Smooth muscle cell (in vitro differentiated cells): Measurements from ENCODE around the gene RABGAP1L. TPM values are rescaled to one million over a fixed set of nuclear protein-coding genes. Genes with fewer than 3 reads are reported as not detected.

ENCODE experiments used
- DNase-seq: peaks from one replicate; lab custom pipeline; 2025; ENCODE audit not compliant: unreplicated experiment; lab: John Stamatoyannopoulos, UW
- H2AFZ ChIP-seq: fragments of 200-600 bp; sonication (generic); 2 replicates; pipeline ENCODE4 v1.6.0; 2016; ENCODE audit warnings: antibody characterized with exemption, low read depth, mild to moderate bottlenecking
- H3F3A ChIP-seq: fragments of 200-600 bp; sonication (generic); 2 replicates; pipeline ENCODE4 v1.6.0; 2017; ENCODE audit warnings: antibody characterized with exemption, low read depth
- H3K27ac ChIP-seq: fragments of 200-600 bp; sonication (generic); 2 replicates; pipeline ENCODE4 v1.5.1; 2016; ENCODE audit warnings: low read depth, mild to moderate bottlenecking
- H3K27me3 ChIP-seq: fragments of 200-600 bp; sonication (generic); 2 replicates; pipeline ENCODE4 v1.6.1; 2016; ENCODE audit warnings: low read depth, mild to moderate bottlenecking
- H3K36me3 ChIP-seq: fragments of 200-600 bp; sonication (generic); 2 replicates; pipeline ENCODE4 v1.5.1; 2016; ENCODE audit warnings: low read depth
- H3K4me1 ChIP-seq: fragments of 200-600 bp; sonication (generic); 2 replicates; pipeline ENCODE4 v1.5.1; 2016; ENCODE audit warnings: low read depth
- H3K4me2 ChIP-seq: fragments of 200-600 bp; sonication (generic); 2 replicates; pipeline ENCODE4 v1.6.0; 2016; ENCODE audit warnings: mild to moderate bottlenecking
- H3K4me3 ChIP-seq: fragments of 200-600 bp; sonication (generic); 2 replicates; pipeline ENCODE4 v1.5.1; 2016; ENCODE audit warnings: mild to moderate bottlenecking
- H3K79me2 ChIP-seq: fragments of 200-600 bp; sonication (generic); 2 replicates; pipeline ENCODE4 v1.6.0; 2016; ENCODE audit warnings: low read depth, mild to moderate bottlenecking
- H3K9ac ChIP-seq: fragments of 200-600 bp; sonication (generic); 2 replicates; pipeline ENCODE4 v1.6.0; 2016; ENCODE audit warnings: low read depth
- H3K9me3 ChIP-seq: fragments of 200-600 bp; sonication (generic); replicated peaks from 2 replicates; pipeline ENCODE4 v1.5.1; 2016; ENCODE audit warnings: low read depth
- H4K20me1 ChIP-seq: fragments of 200-600 bp; sonication (generic); 2 replicates; pipeline ENCODE4 v1.6.0; 2016; ENCODE audit warnings: low read depth
- WGBS: methylation state at CpG from one replicate; pipeline ENCODE4 v1.1.7; 2016; ENCODE audit warnings: low lambda C conversion rate; 5-methylcytosine and 5-hydroxymethylcytosine counted together
- polyA plus RNA-seq: library from polyadenylated mRNA; unstranded; fragments of >200 nt; fragmentation: Nextera tagmentation; extraction: Ambion mirVana; gene quantifications from 2 replicates; pipeline ENCODE4 v1.2.1, GENCODE V29; 2016
- total RNA-seq: library from RNA; depleted of rRNA; stranded (reverse); fragments of >200 nt; gene quantifications from 2 replicates; pipeline ENCODE4 v1.2.3, GENCODE V29; 2014
- TF ChIP-seq, protein P1 (sequence below): fragments of 200-600 bp; sonication (generic); IDR thresholded peaks from 2 replicates; pipeline ENCODE4 v1.5.1; 2017; ENCODE audit warnings: borderline replicate concordance, mild to moderate bottlenecking, antibody characterized with exemption; ENCODE audit not compliant: insufficient read depth, poor library complexity, severe bottlenecking

RABGAP1L gene
- total and polyA plus RNA-seq, 2 experiments from 2014 or later = 4.8 to 24.7 TPM

DNA sequence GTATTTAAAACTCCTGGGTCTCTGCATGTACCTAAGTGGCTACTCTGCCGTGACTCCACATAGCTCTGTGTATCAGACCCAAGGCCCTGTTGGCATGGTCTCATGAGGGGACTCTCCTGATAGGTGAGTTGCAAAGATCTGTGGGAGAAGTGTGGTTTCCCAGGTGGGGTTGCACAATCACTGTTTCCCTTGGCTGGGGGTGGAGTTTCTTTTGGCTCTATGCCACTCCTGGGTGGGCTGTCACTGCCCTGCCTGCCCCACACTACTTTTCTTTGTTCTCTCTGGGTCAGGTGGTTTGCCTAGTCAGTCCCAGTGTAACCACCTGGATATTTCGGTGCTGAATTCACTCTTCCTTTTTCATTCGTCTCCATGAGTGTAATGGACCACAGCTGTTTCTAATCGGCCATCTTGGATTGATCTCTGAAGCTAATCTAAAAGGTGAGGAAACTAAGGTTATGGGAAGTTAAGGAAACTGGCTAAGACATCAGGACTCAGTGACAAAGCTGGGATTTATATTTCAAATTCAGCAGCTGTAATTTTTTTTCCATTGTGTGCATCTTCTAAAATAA, 743.3 kb downstream of the RABGAP1L start:
- 80% methylated on average over 4 of the region's 4 CpGs for WGBS

DNA sequence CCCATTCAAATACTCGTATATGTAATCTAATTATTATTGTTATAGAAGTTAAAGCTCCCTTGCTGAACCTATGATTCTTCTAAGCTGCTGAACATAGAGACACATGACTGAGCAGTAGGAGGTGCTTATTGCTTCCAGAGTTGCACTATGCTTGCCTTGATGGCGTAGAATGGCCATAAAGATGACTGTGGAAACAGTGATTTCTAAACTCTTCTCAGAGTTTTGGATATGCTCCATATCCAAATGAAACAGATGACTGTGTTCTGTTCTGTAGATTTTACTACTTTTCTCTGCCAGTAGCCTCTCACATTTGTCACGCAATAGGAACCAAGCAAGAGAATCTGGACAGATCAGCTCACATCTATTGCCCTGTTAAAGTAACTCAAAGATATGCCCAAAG, 752.3 kb downstream of the RABGAP1L start:
- Histone ChIP-seq H4K20me1 (no peaks in the 10 kb centered on the region), H3K79me2 (no peaks in the 10 kb centered on the region), H3K9me3 (no peaks in the 10 kb centered on the region), H3K4me2 (no peak overlapping the region), H3F3A (no peaks in the 10 kb centered on the region), H3K27me3 (no peaks in the 10 kb centered on the region), H3K9ac (no peak overlapping the region), H3K4me1 (no peaks in the 10 kb centered on the region), H3K36me3 (no peaks in the 10 kb centered on the region), H2AFZ (no peak overlapping the region), H3K4me3 (no peak overlapping the region), H3K27ac (no peak overlapping the region)
- TF ChIP-seq, protein P1, sequence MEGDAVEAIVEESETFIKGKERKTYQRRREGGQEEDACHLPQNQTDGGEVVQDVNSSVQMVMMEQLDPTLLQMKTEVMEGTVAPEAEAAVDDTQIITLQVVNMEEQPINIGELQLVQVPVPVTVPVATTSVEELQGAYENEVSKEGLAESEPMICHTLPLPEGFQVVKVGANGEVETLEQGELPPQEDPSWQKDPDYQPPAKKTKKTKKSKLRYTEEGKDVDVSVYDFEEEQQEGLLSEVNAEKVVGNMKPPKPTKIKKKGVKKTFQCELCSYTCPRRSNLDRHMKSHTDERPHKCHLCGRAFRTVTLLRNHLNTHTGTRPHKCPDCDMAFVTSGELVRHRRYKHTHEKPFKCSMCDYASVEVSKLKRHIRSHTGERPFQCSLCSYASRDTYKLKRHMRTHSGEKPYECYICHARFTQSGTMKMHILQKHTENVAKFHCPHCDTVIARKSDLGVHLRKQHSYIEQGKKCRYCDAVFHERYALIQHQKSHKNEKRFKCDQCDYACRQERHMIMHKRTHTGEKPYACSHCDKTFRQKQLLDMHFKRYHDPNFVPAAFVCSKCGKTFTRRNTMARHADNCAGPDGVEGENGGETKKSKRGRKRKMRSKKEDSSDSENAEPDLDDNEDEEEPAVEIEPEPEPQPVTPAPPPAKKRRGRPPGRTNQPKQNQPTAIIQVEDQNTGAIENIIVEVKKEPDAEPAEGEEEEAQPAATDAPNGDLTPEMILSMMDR = no peak
- no peak for DNase-seq
- WGBS = 72% methylated on average over 3 of the region's 3 CpGs

More for the DNA sequence above, 743.3 kb downstream of the RABGAP1L start:
- no peak for DNase-seq
- no peaks in the 10 kb centered on the region for H3K9me3 ChIP-seq
- no peaks in the 10 kb centered on the region for H3K79me2 ChIP-seq
- H4K20me1 ChIP-seq = no peaks in the 10 kb centered on the region
- H3K36me3 ChIP-seq = no peaks in the 10 kb centered on the region
- no peak overlapping the region for H3K4me3 ChIP-seq
- TF ChIP-seq, protein P1 = no peak
- H3F3A ChIP-seq = no peaks in the 10 kb centered on the region
- H3K27me3 ChIP-seq = no peaks in the 10 kb centered on the region
- H3K4me2 ChIP-seq = no peak overlapping the region
- H2AFZ ChIP-seq = no peak overlapping the region
- H3K4me1 ChIP-seq = no peaks in the 10 kb centered on the region
- H3K9ac ChIP-seq = no peak overlapping the region
- H3K27ac ChIP-seq = no peak overlapping the region

DNA sequence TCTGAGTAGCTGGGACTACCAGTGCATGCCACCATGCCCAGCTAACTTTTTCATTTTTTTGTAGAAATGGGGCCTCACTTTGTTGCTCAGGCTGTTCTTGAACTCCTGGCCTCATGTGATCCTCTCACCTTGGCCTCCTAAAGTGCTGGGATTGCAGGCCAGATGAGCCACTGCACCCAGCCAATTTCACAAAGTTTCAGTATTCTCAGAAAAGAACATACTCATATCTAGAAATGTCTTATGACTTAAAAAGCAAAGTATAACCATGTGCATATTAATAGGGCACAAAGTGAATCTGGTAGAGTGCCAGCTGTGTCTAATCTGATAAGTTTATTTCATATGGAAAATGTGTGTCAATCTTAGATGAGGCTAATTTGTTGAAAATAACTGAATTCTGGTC, 752.9 kb downstream of the RABGAP1L start:
- Histone ChIP-seq H3K9ac (no peak overlapping the region), H3K27me3 (no peaks in the 10 kb centered on the region), H3K27ac (no peak overlapping the region), H3K9me3 (no peaks in the 10 kb centered on the region), H3K79me2 (no peaks in the 10 kb centered on the region), H3K4me3 (no peak overlapping the region), H3F3A (no peaks in the 10 kb centered on the region), H3K4me2 (no peak overlapping the region), H4K20me1 (no peaks in the 10 kb centered on the region), H3K4me1 (no peaks in the 10 kb centered on the region), H3K36me3 (no peaks in the 10 kb centered on the region), H2AFZ (no peak overlapping the region)
- DNase-seq = no peak
- TF ChIP-seq, protein P1 = no peak

DNA sequence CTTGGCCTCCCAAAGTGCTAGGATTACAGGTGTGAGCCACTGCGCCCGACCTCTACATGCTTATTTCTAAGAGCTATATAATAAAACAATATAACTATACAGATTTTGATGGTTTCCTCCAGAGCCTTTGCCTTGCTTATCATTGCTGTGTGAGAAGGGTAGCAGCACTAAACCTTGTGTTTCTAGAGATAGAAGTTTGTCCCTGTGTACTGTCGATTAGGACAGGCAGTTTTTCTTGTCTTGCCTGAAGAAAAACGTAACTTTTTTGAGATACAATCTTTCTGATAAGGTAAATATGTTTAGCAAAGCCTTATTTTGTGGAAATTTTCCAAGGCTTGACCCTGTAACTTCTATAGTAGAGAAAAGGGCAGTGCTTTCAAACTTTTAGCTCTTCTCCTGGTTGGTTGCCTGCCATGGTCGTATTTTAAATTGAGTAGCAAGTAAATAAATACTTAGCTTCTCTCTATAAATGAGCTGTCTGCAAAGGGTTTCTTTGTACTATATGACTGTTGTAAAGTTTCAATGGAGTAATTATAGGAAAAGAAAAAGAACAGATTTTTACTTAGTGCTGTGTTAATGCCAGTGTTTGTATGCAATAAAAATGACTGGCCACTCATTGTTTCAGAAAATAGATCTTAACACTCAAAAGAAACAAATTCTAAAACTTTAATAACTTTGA, 754.0 kb downstream of the RABGAP1L start:
- no peak overlapping the region for H2AFZ ChIP-seq
- H3K9me3 ChIP-seq = no peaks in the 10 kb centered on the region
- H3F3A ChIP-seq = no peaks in the 10 kb centered on the region
- no peaks in the 10 kb centered on the region for H3K79me2 ChIP-seq
- no peak overlapping the region for H3K9ac ChIP-seq
- no peaks in the 10 kb centered on the region for H3K36me3 ChIP-seq
- no peak for DNase-seq
- H3K27ac ChIP-seq = no peak overlapping the region
- TF ChIP-seq, protein P1 = no peak
- H4K20me1 ChIP-seq = no peaks in the 10 kb centered on the region
- no peak overlapping the region for H3K4me2 ChIP-seq
- WGBS = 48% methylated on average over 5 of the region's 5 CpGs
- no peak overlapping the region for H3K4me3 ChIP-seq
- no peaks in the 10 kb centered on the region for H3K27me3 ChIP-seq
- H3K4me1 ChIP-seq = no peaks in the 10 kb centered on the region
